Neural cell (in vitro differentiated cells): ENCODE measurements around the gene GPR142. TPM values are rescaled to one million over a fixed set of nuclear protein-coding genes. Genes with fewer than 3 reads are reported as not detected.

Experiments
- H2AFZ ChIP-seq: fragments of 200-600, 300-800 bp; sonication (generic), shearing (Covaris generic); 2 replicates; pipeline ENCODE4 v1.6.0; 2014; ENCODE audit warnings: low read depth, mild to moderate bottlenecking, antibody characterized with exemption, low read length, moderate library complexity
- H3F3A ChIP-seq: fragments of 200-600 bp; shearing (Covaris generic); 2 replicates; pipeline ENCODE4 v1.6.1; 2016; ENCODE audit warnings: mild to moderate bottlenecking, moderate library complexity, mixed read lengths, antibody characterized with exemption, low read length; ENCODE audit not compliant: insufficient read depth, poor library complexity, severe bottlenecking
- H3K27ac ChIP-seq: fragments of 200-600, 300-800 bp; sonication (generic), shearing (Covaris generic); 2 replicates; pipeline ENCODE4 v1.5.1; 2014; ENCODE audit warnings: mild to moderate bottlenecking, low read length, moderate library complexity
- H3K27me3 ChIP-seq: fragments of 300-800, 200-600 bp; sonication (generic), shearing (Covaris generic); 2 replicates; pipeline ENCODE4 v1.6.0; 2014; ENCODE audit warnings: mild to moderate bottlenecking, low read depth, low read length, moderate library complexity; ENCODE audit not compliant: insufficient read depth
- H3K36me3 ChIP-seq: fragments of 300-800, 200-600 bp; sonication (generic), shearing (Covaris generic); 2 replicates; pipeline ENCODE4 v1.5.1; 2014; ENCODE audit warnings: mild to moderate bottlenecking, antibody characterized with exemption, low read length, moderate library complexity; ENCODE audit not compliant: insufficient read depth
- H3K4me2 ChIP-seq: fragments of 300-800, 200-600 bp; sonication (generic), shearing (Covaris generic); 2 replicates; pipeline ENCODE4 v1.6.0; 2014; ENCODE audit warnings: mild to moderate bottlenecking, low read length
- H3K4me3 ChIP-seq: fragments of 300-800, 200-600 bp; sonication (generic), shearing (Covaris generic); 2 replicates; pipeline ENCODE4 v1.5.1; 2014; ENCODE audit warnings: mild to moderate bottlenecking, low read length, moderate library complexity
- H3K79me2 ChIP-seq: fragments of 200-600 bp; shearing (Covaris generic); replicated peaks from 2 replicates; pipeline ENCODE4 v1.6.0; 2014; ENCODE audit warnings: mild to moderate bottlenecking, low read length, moderate library complexity; ENCODE audit not compliant: insufficient read depth
- H3K9ac ChIP-seq: fragments of 300-800, 200-600 bp; sonication (generic), shearing (Covaris generic); 2 replicates; pipeline ENCODE4 v1.6.1; 2016; ENCODE audit warnings: mild to moderate bottlenecking, low read length, mixed read lengths
- H3K9me2 ChIP-seq: fragments of 200-600 bp; shearing (Covaris generic); 2 replicates; pipeline ENCODE4 v1.6.1; 2016; ENCODE audit warnings: mild to moderate bottlenecking, low read length, mixed read lengths; ENCODE audit not compliant: insufficient read depth
- H3K9me3 ChIP-seq: fragments of 200-600, 300-800 bp; sonication (generic), shearing (Covaris generic); 2 replicates; pipeline ENCODE4 v1.6.1; 2016; ENCODE audit warnings: mild to moderate bottlenecking, mixed run types, low read length, moderate library complexity, mixed read lengths
- H4K20me1 ChIP-seq: fragments of 200-600 bp; shearing (Covaris generic); 2 replicates; pipeline ENCODE4 v1.6.1; 2016; ENCODE audit warnings: mild to moderate bottlenecking, mixed run types; ENCODE audit not compliant: insufficient read depth
- EP300 ChIP-seq: fragments of 450-650 bp; conservative IDR thresholded peaks from 2 replicates; pipeline ENCODE4 v1.6.1; 2014; ENCODE audit warnings: antibody characterized with exemption, mild to moderate bottlenecking, moderate library complexity; ENCODE audit not compliant: poor library complexity, severe bottlenecking
- EZH2 ChIP-seq: fragments of 200-600, 300-800 bp; shearing (Covaris generic), sonication (generic); IDR thresholded peaks from 2 replicates; pipeline ENCODE4 v1.6.1; 2014; ENCODE audit warnings: antibody characterized with exemption, low read length, borderline replicate concordance, mild to moderate bottlenecking; ENCODE audit not compliant: insufficient read depth, poor library complexity, severe bottlenecking
- MXI1 ChIP-seq: fragments of 450-650 bp; conservative IDR thresholded peaks from 2 replicates; pipeline ENCODE4 v1.6.1; 2014; ENCODE audit warnings: antibody characterized with exemption, mild to moderate bottlenecking; ENCODE audit not compliant: poor library complexity, severe bottlenecking
- POLR2AphosphoS5 ChIP-seq: IDR thresholded peaks from 2 replicates; pipeline ENCODE4 v1.6.1; 2012
- RAD21 ChIP-seq: fragments of 450-650 bp; conservative IDR thresholded peaks from 2 replicates; pipeline ENCODE4 v1.6.1; 2014; ENCODE audit warnings: antibody characterized with exemption, mild to moderate bottlenecking, moderate library complexity
- SMC3 ChIP-seq: fragments of 450-650 bp; conservative IDR thresholded peaks from 2 replicates; pipeline ENCODE4 v1.6.1; 2014; ENCODE audit warnings: antibody characterized with exemption, mild to moderate bottlenecking, moderate library complexity; ENCODE audit not compliant: poor library complexity
- TAF1 ChIP-seq: IDR thresholded peaks from 2 replicates; pipeline ENCODE4 v1.6.1; 2012; ENCODE audit warnings: low read depth
- polyA plus RNA-seq: library from polyadenylated mRNA; depleted of rRNA; stranded (reverse); fragments of >200 nt; gene quantifications from 2 replicates; pipeline ENCODE4 v1.2.3, GENCODE V29; 2014
- TF ChIP-seq, protein P1 (sequence below): fragments of 450-650 bp; IDR thresholded peaks from 2 replicates; pipeline ENCODE4 v1.5.1; 2014; ENCODE audit warnings: antibody characterized with exemption, mild to moderate bottlenecking, moderate library complexity; ENCODE audit not compliant: poor library complexity, severe bottlenecking
- TF ChIP-seq, protein P2 (sequence below): IDR thresholded peaks from 2 replicates; pipeline ENCODE4 v1.6.1; 2012; ENCODE audit warnings: borderline replicate concordance

Gene GPR142
- polyA plus RNA-seq, 1 donor from 2014 or later: not detected

- Histone ChIP-seq H3K36me3 (no peaks in the 10 kb centered on the region), H3K4me3 (no peak overlapping the region), H3K79me2 (no peaks in the 10 kb centered on the region), H3K9me2 (no peaks in the 10 kb centered on the region), H3K9me3 (no peaks in the 10 kb centered on the region), H3K4me2 (no peak overlapping the region), H2AFZ (no peak overlapping the region), H4K20me1 (no peaks in the 10 kb centered on the region), H3K27me3 (no peaks in the 10 kb centered on the region), H3F3A (no peaks in the 10 kb centered on the region), H3K27ac (no peak overlapping the region), H3K9ac (no peak overlapping the region)
- TF ChIP-seq, protein P1, sequence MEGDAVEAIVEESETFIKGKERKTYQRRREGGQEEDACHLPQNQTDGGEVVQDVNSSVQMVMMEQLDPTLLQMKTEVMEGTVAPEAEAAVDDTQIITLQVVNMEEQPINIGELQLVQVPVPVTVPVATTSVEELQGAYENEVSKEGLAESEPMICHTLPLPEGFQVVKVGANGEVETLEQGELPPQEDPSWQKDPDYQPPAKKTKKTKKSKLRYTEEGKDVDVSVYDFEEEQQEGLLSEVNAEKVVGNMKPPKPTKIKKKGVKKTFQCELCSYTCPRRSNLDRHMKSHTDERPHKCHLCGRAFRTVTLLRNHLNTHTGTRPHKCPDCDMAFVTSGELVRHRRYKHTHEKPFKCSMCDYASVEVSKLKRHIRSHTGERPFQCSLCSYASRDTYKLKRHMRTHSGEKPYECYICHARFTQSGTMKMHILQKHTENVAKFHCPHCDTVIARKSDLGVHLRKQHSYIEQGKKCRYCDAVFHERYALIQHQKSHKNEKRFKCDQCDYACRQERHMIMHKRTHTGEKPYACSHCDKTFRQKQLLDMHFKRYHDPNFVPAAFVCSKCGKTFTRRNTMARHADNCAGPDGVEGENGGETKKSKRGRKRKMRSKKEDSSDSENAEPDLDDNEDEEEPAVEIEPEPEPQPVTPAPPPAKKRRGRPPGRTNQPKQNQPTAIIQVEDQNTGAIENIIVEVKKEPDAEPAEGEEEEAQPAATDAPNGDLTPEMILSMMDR: no peak
- no peak for TF ChIP-seq MXI1
- no peak for TF ChIP-seq RAD21
- no peak for TF ChIP-seq EP300
- no peak for TF ChIP-seq TAF1
- TF ChIP-seq, protein P2, sequence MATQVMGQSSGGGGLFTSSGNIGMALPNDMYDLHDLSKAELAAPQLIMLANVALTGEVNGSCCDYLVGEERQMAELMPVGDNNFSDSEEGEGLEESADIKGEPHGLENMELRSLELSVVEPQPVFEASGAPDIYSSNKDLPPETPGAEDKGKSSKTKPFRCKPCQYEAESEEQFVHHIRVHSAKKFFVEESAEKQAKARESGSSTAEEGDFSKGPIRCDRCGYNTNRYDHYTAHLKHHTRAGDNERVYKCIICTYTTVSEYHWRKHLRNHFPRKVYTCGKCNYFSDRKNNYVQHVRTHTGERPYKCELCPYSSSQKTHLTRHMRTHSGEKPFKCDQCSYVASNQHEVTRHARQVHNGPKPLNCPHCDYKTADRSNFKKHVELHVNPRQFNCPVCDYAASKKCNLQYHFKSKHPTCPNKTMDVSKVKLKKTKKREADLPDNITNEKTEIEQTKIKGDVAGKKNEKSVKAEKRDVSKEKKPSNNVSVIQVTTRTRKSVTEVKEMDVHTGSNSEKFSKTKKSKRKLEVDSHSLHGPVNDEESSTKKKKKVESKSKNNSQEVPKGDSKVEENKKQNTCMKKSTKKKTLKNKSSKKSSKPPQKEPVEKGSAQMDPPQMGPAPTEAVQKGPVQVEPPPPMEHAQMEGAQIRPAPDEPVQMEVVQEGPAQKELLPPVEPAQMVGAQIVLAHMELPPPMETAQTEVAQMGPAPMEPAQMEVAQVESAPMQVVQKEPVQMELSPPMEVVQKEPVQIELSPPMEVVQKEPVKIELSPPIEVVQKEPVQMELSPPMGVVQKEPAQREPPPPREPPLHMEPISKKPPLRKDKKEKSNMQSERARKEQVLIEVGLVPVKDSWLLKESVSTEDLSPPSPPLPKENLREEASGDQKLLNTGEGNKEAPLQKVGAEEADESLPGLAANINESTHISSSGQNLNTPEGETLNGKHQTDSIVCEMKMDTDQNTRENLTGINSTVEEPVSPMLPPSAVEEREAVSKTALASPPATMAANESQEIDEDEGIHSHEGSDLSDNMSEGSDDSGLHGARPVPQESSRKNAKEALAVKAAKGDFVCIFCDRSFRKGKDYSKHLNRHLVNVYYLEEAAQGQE: no peak
- TF ChIP-seq EZH2: no peak
Measured at GRCh38 chr17:74371653-74372147, 4.4 kb downstream of the GPR142 start.

DNA sequence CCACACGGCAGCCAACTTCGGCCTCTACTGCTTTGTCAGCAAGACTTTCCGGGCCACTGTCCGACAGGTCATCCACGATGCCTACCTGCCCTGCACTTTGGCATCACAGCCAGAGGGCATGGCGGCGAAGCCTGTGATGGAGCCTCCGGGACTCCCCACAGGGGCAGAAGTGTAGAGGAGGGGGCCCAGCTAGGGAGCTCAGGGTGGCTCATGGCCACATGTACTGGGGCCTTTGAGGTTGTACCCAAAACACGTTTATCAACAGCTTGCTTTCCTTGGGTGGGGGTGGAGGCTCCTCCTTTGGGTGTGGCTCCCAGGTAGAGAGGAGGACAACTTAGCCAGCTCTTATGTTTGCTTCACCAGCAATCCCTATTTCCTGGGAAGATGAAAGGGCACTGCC is 5.1 kb downstream of the GPR142 start:
- Histone ChIP-seq H3K27ac (no peak overlapping the region), H3K36me3 (no peaks in the 10 kb centered on the region), H3K9ac (no peak overlapping the region), H3K9me3 (no peaks in the 10 kb centered on the region), H4K20me1 (no peaks in the 10 kb centered on the region), H2AFZ (no peak overlapping the region), H3K79me2 (no peaks in the 10 kb centered on the region), H3K4me3 (no peak overlapping the region), H3K27me3 (no peaks in the 10 kb centered on the region), H3K9me2 (no peaks in the 10 kb centered on the region), H3F3A (no peaks in the 10 kb centered on the region), H3K4me2 (no peak overlapping the region)
- TF ChIP-seq EZH2 (no peak), MXI1 (no peak), POLR2AphosphoS5 (no peak), RAD21 (no peak), TAF1 (no peak), SMC3 (no peak), EP300 (no peak)
- TF ChIP-seq, protein P1: no peak
- TF ChIP-seq, protein P2: no peak
